ENCODE data around the gene PPP6R1. TPM values are rescaled to one million over a fixed set of nuclear protein-coding genes. Genes with fewer than 3 reads are reported as not detected.

The PPP6R1 gene
- polyA plus RNA-seq, 1 of the 3 experiments (the other 2 are of a cell fraction): 47.8 TPM

GRCh38 chr19:55244004-55244680 is 14.7 kb downstream of the PPP6R1 start:
- peaks cover 11 to 47% of the 10 kb centered on the region in 2 experiments for H3K36me3 ChIP-seq (replicated peaks in 1 of 2; ENCODE audit: control insufficient read depth in 1 of 2, insufficient read depth in 2 of 2, low read length in 1 of 2)
- peaks cover 21% of the 10 kb centered on the region for H3K79me2 ChIP-seq (ENCODE audit: insufficient read depth)
- WGBS (ENCODE audit: low lambda C conversion rate): 89% methylated on average over 10 of the region's 12 CpGs
- H3F3A ChIP-seq (replicated peaks; ENCODE audit: insufficient read depth): no peaks in the 10 kb centered on the region
- H3K4me2 ChIP-seq: no peak overlapping the region
- H4K20me1 ChIP-seq (ENCODE audit: insufficient read depth): peaks cover 28% of the 10 kb centered on the region
- TF ChIP-seq ELF1 (IDR thresholded peaks at IDR 0.05) (no peak), PBX3 (IDR thresholded peaks at IDR 0.05) (no peak), MEF2A (IDR thresholded peaks at IDR 0.05; ENCODE audit: borderline replicate concordance, low read depth) (no peak), RCOR1 (IDR thresholded peaks at IDR 0.05; ENCODE audit: low read length) (no peak), GATA2 (CRISPR knock-in tag; IDR thresholded peaks at IDR 0.05) (no peak), MAX (IDR thresholded peaks at IDR 0.05; ENCODE audit: low read depth) (no peak), RXRA (IDR thresholded peaks at IDR 0.05; ENCODE audit: borderline replicate concordance, low read depth) (no peak), CTCF (IDR thresholded peaks at IDR 0.05) (no peak), YY1 (IDR thresholded peaks at IDR 0.05; ENCODE audit: low read depth) (no peak), FOXM1 (IDR thresholded peaks at IDR 0.05; ENCODE audit: low read depth) (no peak), JUND (IDR thresholded peaks at IDR 0.05) (no peak), RFX5 (IDR thresholded peaks at IDR 0.05; ENCODE audit: low read length) (no peak), CHD2 (IDR thresholded peaks at IDR 0.05; ENCODE audit: low read length, partially characterized antibody) (no peak), GABPA (IDR thresholded peaks at IDR 0.05; ENCODE audit: low read depth) (no peak), FOXJ3 (CRISPR knock-in tag; IDR thresholded peaks at IDR 0.05) (no peak), POLR2AphosphoS5 (IDR thresholded peaks at IDR 0.05; ENCODE audit: low read depth, low read length) (no peak)
- no peak overlapping the region for H3K9ac ChIP-seq
- H2AFZ ChIP-seq (ENCODE audit: low read depth): no peak overlapping the region
- H3K27me3 ChIP-seq (ENCODE audit: insufficient read depth): no peaks in the 10 kb centered on the region
- no peaks in the 10 kb centered on the region for H3K9me3 ChIP-seq
- H3K4me1 ChIP-seq (ENCODE audit: control insufficient read depth in 1 of 2, insufficient read depth in 2 of 2, low read depth in 1 of 2, low read length in 1 of 2): peaks cover 0 to 22% of the 10 kb centered on the region in 2 experiments; a peak in 1 of 4 replicates
- DNase-seq: no peak
- CTCF ChIA-PET: interaction anchor here (0.7 to 1.8 kb wide), 2 partner anchors 9 to 11 kb away, joined by 3 to 6 read pairs; no protein-coding TSS in a partner anchor
- H3K27ac ChIP-seq (ENCODE audit: low read depth in 2 of 2, low read length in 1 of 2): no peak overlapping the region
- no peaks in the 10 kb centered on the region for H3K9me2 ChIP-seq
- no peak overlapping the region for H3K4me3 ChIP-seq (ENCODE audit: low read depth in 2 of 2, low read length in 1 of 2)
- POLR2A ChIA-PET: no interaction called here

DNA sequence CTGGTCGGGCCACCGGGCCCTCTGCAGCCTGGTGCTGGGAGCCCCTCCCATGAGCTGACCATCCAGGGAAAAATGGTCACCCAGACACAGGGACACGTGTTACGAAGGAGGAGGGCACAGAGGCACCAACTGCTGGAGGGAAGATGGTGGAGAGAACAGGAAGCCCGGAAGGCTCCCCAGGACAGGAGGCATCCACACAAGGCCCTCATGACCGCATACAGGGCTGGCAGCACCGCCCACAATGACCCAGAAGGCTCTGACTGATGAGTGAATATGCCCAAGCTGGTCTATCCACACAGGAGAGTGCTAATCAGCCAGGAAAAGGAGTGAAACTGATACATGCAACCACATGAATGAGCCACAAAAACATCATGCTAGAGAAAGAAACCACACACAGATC is 16.3 kb downstream of the PPP6R1 start:
- H3K9ac ChIP-seq: no peak overlapping the region
- no peaks in the 10 kb centered on the region for H3K9me2 ChIP-seq
- CTCF ChIA-PET: interaction anchor here (1.7 kb wide), 1 partner anchor 12 kb away, joined by 6 read pairs; no protein-coding TSS in a partner anchor
- H4K20me1 ChIP-seq (ENCODE audit: insufficient read depth): peaks cover 11% of the 10 kb centered on the region
- H3K4me2 ChIP-seq: no peak overlapping the region
- POLR2A ChIA-PET: no interaction called here
- WGBS (ENCODE audit: low lambda C conversion rate): 77% methylated on average over 7 of the region's 7 CpGs
- H3K27me3 ChIP-seq (ENCODE audit: insufficient read depth): no peaks in the 10 kb centered on the region
- H3K79me2 ChIP-seq (ENCODE audit: insufficient read depth): peaks cover 5% of the 10 kb centered on the region; the same call in 1 of the 2 replicates
- DNase-seq: no peak
- H2AFZ ChIP-seq (ENCODE audit: low read depth): no peak overlapping the region
- no peak for TF ChIP-seq GATA2 (CRISPR knock-in tag; IDR thresholded peaks at IDR 0.05)
- no peak for TF ChIP-seq JUND (IDR thresholded peaks at IDR 0.05)
- TF ChIP-seq, protein P1, sequence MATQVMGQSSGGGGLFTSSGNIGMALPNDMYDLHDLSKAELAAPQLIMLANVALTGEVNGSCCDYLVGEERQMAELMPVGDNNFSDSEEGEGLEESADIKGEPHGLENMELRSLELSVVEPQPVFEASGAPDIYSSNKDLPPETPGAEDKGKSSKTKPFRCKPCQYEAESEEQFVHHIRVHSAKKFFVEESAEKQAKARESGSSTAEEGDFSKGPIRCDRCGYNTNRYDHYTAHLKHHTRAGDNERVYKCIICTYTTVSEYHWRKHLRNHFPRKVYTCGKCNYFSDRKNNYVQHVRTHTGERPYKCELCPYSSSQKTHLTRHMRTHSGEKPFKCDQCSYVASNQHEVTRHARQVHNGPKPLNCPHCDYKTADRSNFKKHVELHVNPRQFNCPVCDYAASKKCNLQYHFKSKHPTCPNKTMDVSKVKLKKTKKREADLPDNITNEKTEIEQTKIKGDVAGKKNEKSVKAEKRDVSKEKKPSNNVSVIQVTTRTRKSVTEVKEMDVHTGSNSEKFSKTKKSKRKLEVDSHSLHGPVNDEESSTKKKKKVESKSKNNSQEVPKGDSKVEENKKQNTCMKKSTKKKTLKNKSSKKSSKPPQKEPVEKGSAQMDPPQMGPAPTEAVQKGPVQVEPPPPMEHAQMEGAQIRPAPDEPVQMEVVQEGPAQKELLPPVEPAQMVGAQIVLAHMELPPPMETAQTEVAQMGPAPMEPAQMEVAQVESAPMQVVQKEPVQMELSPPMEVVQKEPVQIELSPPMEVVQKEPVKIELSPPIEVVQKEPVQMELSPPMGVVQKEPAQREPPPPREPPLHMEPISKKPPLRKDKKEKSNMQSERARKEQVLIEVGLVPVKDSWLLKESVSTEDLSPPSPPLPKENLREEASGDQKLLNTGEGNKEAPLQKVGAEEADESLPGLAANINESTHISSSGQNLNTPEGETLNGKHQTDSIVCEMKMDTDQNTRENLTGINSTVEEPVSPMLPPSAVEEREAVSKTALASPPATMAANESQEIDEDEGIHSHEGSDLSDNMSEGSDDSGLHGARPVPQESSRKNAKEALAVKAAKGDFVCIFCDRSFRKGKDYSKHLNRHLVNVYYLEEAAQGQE (IDR thresholded peaks at IDR 0.05; ENCODE audit: low read depth, low read length): no peak
- TF ChIP-seq IRF3 (IDR thresholded peaks at IDR 0.05; ENCODE audit: low read depth, low read length): no peak
- TF ChIP-seq RAD21 (IDR thresholded peaks at IDR 0.05; ENCODE audit: low read length): no peak
- TF ChIP-seq RXRA (IDR thresholded peaks at IDR 0.05; ENCODE audit: borderline replicate concordance, low read depth): no peak
- peaks cover 16 to 59% of the 10 kb centered on the region in 2 experiments for H3K36me3 ChIP-seq (replicated peaks in 1 of 2; ENCODE audit: control insufficient read depth in 1 of 2, insufficient read depth in 2 of 2, low read length in 1 of 2)
- no peaks in the 10 kb centered on the region for H3K9me3 ChIP-seq
- H3F3A ChIP-seq (replicated peaks; ENCODE audit: insufficient read depth): no peaks in the 10 kb centered on the region
- no peak overlapping the region for H3K27ac ChIP-seq (ENCODE audit: low read depth in 2 of 2, low read length in 1 of 2)
- H3K4me3 ChIP-seq (ENCODE audit: low read depth in 2 of 2, low read length in 1 of 2): no peak overlapping the region
- peaks cover 0 to 6% of the 10 kb centered on the region in 2 experiments; a peak in 1 of 4 replicates for H3K4me1 ChIP-seq (ENCODE audit: control insufficient read depth in 1 of 2, insufficient read depth in 2 of 2, low read depth in 1 of 2, low read length in 1 of 2)

Measured in SK-N-SH (cell line).